ENCODE results near the gene A2ML1.
"Not testable (repeated sequence)": the region's sequence is repeated elsewhere in the genome, so short reads cannot be mapped to it uniquely, and the experiment has no call there.

DNA sequence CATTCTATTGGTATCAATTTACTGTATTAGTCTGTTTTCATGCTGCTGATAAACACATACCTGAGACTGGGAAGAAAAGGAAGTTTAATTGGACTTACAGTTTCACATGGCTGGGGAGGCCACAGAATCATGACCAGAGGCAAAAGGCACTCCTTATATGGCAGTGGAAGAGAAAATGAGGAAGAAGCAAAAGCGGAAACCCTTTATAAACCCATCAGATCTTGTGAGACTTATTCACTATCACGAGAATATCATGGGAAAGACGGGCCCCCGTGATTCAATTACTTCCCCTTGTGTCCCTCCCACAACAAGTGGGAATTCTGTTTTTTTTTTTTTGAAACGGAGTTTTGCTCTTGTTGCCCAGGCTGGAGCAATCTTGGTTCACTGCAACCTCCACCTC lies 80.3 kb downstream of the A2ML1 start:
- TF ChIP-seq, protein P1, sequence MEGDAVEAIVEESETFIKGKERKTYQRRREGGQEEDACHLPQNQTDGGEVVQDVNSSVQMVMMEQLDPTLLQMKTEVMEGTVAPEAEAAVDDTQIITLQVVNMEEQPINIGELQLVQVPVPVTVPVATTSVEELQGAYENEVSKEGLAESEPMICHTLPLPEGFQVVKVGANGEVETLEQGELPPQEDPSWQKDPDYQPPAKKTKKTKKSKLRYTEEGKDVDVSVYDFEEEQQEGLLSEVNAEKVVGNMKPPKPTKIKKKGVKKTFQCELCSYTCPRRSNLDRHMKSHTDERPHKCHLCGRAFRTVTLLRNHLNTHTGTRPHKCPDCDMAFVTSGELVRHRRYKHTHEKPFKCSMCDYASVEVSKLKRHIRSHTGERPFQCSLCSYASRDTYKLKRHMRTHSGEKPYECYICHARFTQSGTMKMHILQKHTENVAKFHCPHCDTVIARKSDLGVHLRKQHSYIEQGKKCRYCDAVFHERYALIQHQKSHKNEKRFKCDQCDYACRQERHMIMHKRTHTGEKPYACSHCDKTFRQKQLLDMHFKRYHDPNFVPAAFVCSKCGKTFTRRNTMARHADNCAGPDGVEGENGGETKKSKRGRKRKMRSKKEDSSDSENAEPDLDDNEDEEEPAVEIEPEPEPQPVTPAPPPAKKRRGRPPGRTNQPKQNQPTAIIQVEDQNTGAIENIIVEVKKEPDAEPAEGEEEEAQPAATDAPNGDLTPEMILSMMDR (IDR thresholded peaks at IDR 0.05), result not testable (repeated sequence)
- not testable (repeated sequence) for TF ChIP-seq POLR2AphosphoS5 (IDR thresholded peaks at IDR 0.05); POLR2A (IDR thresholded peaks at IDR 0.05); EP300 (IDR thresholded peaks at IDR 0.05; ENCODE audit: low read depth)
